HEK293T (cell line): Measurements from ENCODE around the gene PRR3.

Experiments
- CTCF ChIA-PET: fragments of 350-600 bp; formaldehyde crosslinking; extraction: SDS; loops from one replicate; lab custom pipeline; 2021; ENCODE audit warnings: antibody characterized with exemption, inconsistent platforms; lab: Yijun Ruan, JAX
- POLR2A ChIA-PET: fragments of 350-600 bp; formaldehyde crosslinking; extraction: SDS; loops from one replicate; lab custom pipeline; 2020; ENCODE audit warnings: antibody characterized with exemption, inconsistent platforms; lab: Yijun Ruan, JAX
- DNase-seq: peaks from one replicate; pipeline ENCODE4 v3.0.0; 2012; ENCODE audit warnings: mixed read lengths; ENCODE audit errors: extremely low spot score
- ARNT ChIP-seq: fragments of 450-650 bp; IDR thresholded peaks from 2 replicates; pipeline ENCODE4 v1.6.1; 2017; ENCODE audit warnings: mild to moderate bottlenecking
- BHLHE40 ChIP-seq: fragments of 450-650 bp; IDR thresholded peaks from 2 replicates; pipeline ENCODE4 v1.6.1; 2016; ENCODE audit warnings: mild to moderate bottlenecking, moderate library complexity, borderline replicate concordance
- CTBP1 ChIP-seq: fragments of 450-650 bp; IDR thresholded peaks from 2 replicates; pipeline ENCODE4 v1.6.1; 2016; ENCODE audit warnings: borderline replicate concordance
- ELF4 ChIP-seq: fragments of 450-650 bp; IDR thresholded peaks from 2 replicates; pipeline ENCODE4 v1.6.1; 2017; ENCODE audit warnings: antibody characterized with exemption
- FOXA1 ChIP-seq: fragments of 450-650 bp; IDR thresholded peaks from 2 replicates; pipeline ENCODE4 v1.6.1; 2016; ENCODE audit warnings: mild to moderate bottlenecking
- FOXK2 ChIP-seq: fragments of 450-650 bp; IDR thresholded peaks from 2 replicates; pipeline ENCODE4 v1.6.1; 2016; ENCODE audit warnings: mild to moderate bottlenecking
- FOXM1 ChIP-seq: fragments of 450-650 bp; IDR thresholded peaks from 2 replicates; pipeline ENCODE4 v1.6.1; 2017; ENCODE audit warnings: mild to moderate bottlenecking, borderline replicate concordance
- HDGF ChIP-seq: fragments of 450-650 bp; IDR thresholded peaks from 2 replicates; pipeline ENCODE4 v1.6.1; 2017; ENCODE audit warnings: antibody characterized with exemption, borderline replicate concordance
- L3MBTL2 ChIP-seq: fragments of 450-650 bp; conservative IDR thresholded peaks from 2 replicates; pipeline ENCODE4 v1.6.1; 2016; ENCODE audit warnings: mild to moderate bottlenecking
- LEF1 ChIP-seq: fragments of 450-650 bp; IDR thresholded peaks from 2 replicates; pipeline ENCODE4 v1.6.1; 2017; ENCODE audit warnings: mild to moderate bottlenecking, borderline replicate concordance
- NFRKB ChIP-seq: fragments of 450-650 bp; IDR thresholded peaks from 2 replicates; pipeline ENCODE4 v1.6.1; 2016; ENCODE audit warnings: mild to moderate bottlenecking, moderate library complexity
- PKNOX1 ChIP-seq: fragments of 450-650 bp; IDR thresholded peaks from 2 replicates; pipeline ENCODE4 v1.6.1; 2016
- SP1 ChIP-seq: fragments of 450-650 bp; IDR thresholded peaks from 2 replicates; pipeline ENCODE4 v1.6.1; 2017
- SUZ12 ChIP-seq: fragments of 450-650 bp; IDR thresholded peaks from 2 replicates; pipeline ENCODE4 v1.6.1; 2016; ENCODE audit warnings: mild to moderate bottlenecking
- TARDBP ChIP-seq: fragments of 450-650 bp; IDR thresholded peaks from 2 replicates; pipeline ENCODE4 v1.6.1; 2016
- ZNF384 ChIP-seq: fragments of 450-650 bp; IDR thresholded peaks from 2 replicates; pipeline ENCODE4 v1.6.1; 2016

Gene PRR3

GRCh38 chr6:30612687-30613248 lies 55.7 kb downstream of the PRR3 start:
- DNase-seq, result no peak
- CTCF ChIA-PET, result interaction anchor here (1.2 to 1.3 kb wide), 3 partner anchors 12 to 71 kb away, joined by 3 to 5 read pairs (median 4); no protein-coding TSS in a partner anchor
- POLR2A ChIA-PET, result interaction anchor here (0.7 to 4.8 kb wide), 16 partner anchors 9 to 369 kb away, joined by 3 to 90 read pairs (median 5); partner anchors contain the start of genes ATAT1, MDC1 and PRR3
- no peak for TF ChIP-seq LEF1
- no peak for TF ChIP-seq SP1
- TF ChIP-seq ZNF384, result no peak
- no peak for TF ChIP-seq FOXK2
- no peak for TF ChIP-seq SUZ12
- TF ChIP-seq BHLHE40, result no peak
- no peak for TF ChIP-seq FOXM1
- TF ChIP-seq NFRKB, result no peak
- no peak for TF ChIP-seq L3MBTL2
- no peak for TF ChIP-seq CTBP1
- no peak for TF ChIP-seq ARNT
- no peak for TF ChIP-seq HDGF
- no peak for TF ChIP-seq PKNOX1
- TF ChIP-seq TARDBP, result no peak
- TF ChIP-seq FOXA1, result no peak
- TF ChIP-seq ELF4, result no peak
